LNCAP (cell line): ENCODE measurements around the gene PHYHD1.

Experiments used
- CTCF ChIP-seq: fragments of 450-650 bp; IDR thresholded peaks from 2 replicates; pipeline ENCODE4 v1.5.1; 2017; ENCODE audit warnings: mild to moderate bottlenecking

PHYHD1 gene

DNA sequence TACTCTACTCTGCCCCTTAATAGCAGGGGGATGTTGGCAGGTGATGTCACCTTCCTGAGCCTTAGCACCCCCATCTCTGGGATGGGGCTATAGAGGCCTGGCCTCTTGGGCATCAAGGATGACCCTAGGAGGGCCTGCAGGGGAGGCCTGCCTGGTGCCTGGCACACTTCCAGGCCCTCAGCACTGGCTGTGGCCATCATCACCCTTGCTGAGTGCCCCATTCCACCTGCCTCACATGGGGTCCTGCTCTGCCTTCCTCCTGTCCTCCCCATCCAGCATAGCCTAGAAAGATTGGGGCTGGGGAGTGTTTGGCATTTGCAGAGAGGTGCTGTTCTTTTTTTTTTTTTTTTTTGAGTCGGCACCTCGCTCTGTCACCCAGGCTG lies 17.7 kb upstream of the PHYHD1 start:
- no peak for TF ChIP-seq CTCF

DNA sequence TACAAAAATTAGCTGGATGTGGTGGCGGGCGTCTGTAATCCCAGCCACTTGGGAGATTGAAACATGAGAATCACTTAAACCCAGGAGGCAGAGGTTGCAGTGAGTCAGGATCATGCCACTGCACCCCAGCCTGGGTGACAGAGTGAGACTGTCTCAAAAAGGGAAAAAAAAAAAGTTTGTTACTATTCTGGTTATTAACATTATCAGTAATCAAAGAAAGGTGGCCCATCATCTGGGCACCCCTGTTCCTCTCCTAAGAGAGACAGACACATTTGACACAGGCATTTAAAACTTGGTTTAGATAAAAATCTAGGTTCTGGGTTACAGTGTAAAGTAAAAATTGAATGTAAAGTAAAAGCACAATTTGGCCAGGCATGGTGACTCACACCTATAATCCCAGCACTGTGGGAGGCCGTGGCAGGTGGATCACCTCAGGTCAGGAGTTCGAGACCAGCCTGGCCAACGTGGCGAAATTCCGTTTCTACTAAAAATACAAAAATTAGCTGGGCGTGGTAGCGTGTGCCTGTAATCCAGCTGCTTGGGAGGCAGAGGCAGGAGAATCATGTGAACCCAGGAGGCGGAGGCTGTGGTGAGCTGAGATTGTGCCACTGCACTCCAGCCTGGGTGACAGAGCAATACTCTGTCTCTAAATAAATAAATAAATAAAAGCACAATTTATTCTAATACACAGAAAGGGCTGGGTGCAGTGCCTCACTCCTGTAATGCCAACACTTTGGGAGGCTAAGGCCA lies 16.7 kb upstream of the PHYHD1 start:
- no peak for TF ChIP-seq CTCF

DNA sequence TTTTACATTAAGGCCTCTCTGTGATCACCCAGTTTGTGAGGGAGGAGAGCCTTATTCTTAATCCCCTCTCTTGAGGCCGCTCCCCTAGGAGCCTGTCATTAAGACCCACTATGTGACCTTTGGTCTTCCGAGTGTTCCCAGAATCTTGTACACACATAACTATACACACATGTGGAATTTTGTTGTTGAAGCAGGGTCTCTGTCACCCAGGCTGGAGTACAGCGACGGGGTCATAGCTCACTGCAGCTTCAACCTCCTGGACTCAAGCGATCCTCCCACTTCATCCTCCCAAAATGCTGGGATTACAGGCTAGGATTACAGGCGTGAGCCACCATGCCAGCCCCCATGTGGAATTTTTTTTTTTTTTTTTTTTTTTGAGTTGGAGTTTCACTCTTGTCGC lies 14.8 kb upstream of the PHYHD1 start:
- no peak for TF ChIP-seq CTCF

- no peak for TF ChIP-seq CTCF
Observed at GRCh38 chr9:128906741-128907140, 14.0 kb upstream of the PHYHD1 start.

- TF ChIP-seq CTCF: no peak
Observed at GRCh38 chr9:128908372-128908771, 12.4 kb upstream of the PHYHD1 start.

GRCh38 chr9:128909859-128910258 lies 10.9 kb upstream of the PHYHD1 start:
- TF ChIP-seq CTCF: no peak

DNA sequence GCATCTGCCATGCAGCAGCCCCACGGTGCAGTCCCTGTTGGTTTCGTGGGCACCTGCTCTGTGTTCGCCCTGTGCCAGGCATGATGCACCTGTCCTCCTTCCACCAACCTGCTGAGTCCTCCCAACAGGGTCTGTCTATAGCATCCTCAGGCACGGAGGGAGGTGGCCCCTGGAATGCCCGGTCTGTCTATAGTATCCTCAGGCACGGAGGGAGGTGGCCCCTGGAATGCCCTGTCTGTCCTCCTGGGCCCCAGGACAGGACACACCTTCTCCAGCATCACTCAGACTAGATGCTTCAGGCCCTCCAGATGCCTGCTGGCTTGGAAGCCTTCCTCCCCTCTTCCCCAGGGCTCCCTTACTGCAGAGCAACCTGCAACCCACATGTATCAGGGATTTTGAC lies 9.9 kb upstream of the PHYHD1 start:
- TF ChIP-seq CTCF: no peak

DNA sequence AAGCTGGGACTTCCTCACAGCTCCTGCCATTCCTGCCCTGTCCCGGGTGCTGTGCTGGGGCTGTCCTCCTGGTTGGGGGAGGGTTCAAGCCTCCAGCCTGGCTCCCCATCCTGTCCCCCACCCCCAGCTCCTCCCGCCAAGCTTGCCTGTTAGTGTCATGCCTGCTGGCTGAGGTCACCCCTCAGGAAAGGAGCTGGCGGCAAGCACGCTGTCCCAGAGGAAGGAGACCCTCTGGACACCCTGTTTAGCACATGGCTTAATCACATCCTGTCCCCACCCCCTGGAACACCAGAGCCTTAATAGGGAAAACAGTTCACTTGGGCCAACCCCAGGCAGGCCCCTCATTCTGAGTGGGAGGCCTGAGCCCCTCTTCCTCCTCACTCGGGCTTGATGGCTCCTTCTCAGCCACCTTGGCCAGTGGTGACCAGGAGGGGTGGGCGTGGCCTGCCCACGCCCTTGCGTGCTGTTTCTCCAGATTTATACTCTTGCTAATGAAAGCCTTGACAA lies 9.2 kb upstream of the PHYHD1 start:
- TF ChIP-seq CTCF: no peak
